Breast epithelium (tissue), 3 donors: Measurements from ENCODE around the gene PACRGL.

Source experiments
- POLR2A ChIP-seq: fragments of 450-650 bp; IDR thresholded peaks from one replicate; pipeline ENCODE4 v1.6.1; 2016; ENCODE audit warnings: antibody characterized with exemption, mild to moderate bottlenecking, moderate library complexity
- POLR2AphosphoS5 ChIP-seq, 3 donors: sonication (generic); formaldehyde crosslinking; IDR thresholded peaks; one replicate each; pipeline ENCODE4 v1.6.1; 2017; ENCODE audit warnings: antibody characterized with exemption in 3 of 3
- TF ChIP-seq, protein P1 (sequence below), 3 donors: fragments of 450-650 bp; IDR thresholded peaks; one replicate each; pipeline ENCODE4 v1.5.1; 2016 to 2017; ENCODE audit warnings: antibody characterized with exemption in 3 of 3, mild to moderate bottlenecking in 3 of 3, moderate library complexity in 3 of 3

DNA sequence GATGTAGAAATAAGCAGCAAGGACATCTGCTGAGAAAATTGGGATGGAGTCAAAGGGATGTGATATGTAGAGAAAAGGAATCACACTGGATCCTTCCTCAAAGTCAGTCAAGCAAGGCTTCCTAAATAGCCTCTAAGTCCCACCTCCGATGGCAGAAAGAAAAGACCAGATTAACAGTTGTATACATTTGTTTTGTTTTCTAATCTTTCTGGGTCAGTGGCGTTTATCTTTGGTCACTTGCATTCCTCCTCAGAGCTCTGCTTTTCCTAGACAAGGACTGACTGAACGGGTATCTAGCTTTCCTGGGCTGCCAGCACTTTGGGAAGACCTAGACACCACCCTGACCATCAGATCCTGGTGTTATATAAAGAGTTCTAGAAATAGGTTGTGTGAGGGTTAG, 23.2 kb downstream of the PACRGL start:
- TF ChIP-seq, protein P1, sequence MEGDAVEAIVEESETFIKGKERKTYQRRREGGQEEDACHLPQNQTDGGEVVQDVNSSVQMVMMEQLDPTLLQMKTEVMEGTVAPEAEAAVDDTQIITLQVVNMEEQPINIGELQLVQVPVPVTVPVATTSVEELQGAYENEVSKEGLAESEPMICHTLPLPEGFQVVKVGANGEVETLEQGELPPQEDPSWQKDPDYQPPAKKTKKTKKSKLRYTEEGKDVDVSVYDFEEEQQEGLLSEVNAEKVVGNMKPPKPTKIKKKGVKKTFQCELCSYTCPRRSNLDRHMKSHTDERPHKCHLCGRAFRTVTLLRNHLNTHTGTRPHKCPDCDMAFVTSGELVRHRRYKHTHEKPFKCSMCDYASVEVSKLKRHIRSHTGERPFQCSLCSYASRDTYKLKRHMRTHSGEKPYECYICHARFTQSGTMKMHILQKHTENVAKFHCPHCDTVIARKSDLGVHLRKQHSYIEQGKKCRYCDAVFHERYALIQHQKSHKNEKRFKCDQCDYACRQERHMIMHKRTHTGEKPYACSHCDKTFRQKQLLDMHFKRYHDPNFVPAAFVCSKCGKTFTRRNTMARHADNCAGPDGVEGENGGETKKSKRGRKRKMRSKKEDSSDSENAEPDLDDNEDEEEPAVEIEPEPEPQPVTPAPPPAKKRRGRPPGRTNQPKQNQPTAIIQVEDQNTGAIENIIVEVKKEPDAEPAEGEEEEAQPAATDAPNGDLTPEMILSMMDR (IDR thresholded peaks at IDR 0.05) = no peak
- TF ChIP-seq POLR2A = no peak
- no peak for TF ChIP-seq POLR2AphosphoS5 (IDR thresholded peaks at IDR 0.05)
